Skin epidermis (tissue), 12 donors: ENCODE results near the gene CIROP.

Source experiments
- H3K27ac ChIP-seq, 21 experiments: fragments of 200-600 bp; sonication (generic) in 11 of 21; one replicate each; pipeline ENCODE4 v1.5.0; 2020; ENCODE audit warnings: mild to moderate bottlenecking in 3 of 21, inconsistent platforms in 2 of 21, moderate library complexity in 2 of 21
- H3K4me3 ChIP-seq, 7 experiments: fragments of 200-600 bp; sonication (generic) in 2 of 7; one replicate each; pipeline ENCODE4 v1.5.0; 2020; ENCODE audit warnings: inconsistent platforms in 2 of 7, mild to moderate bottlenecking in 2 of 7, moderate library complexity in 1 of 7

CIROP gene, protein sequence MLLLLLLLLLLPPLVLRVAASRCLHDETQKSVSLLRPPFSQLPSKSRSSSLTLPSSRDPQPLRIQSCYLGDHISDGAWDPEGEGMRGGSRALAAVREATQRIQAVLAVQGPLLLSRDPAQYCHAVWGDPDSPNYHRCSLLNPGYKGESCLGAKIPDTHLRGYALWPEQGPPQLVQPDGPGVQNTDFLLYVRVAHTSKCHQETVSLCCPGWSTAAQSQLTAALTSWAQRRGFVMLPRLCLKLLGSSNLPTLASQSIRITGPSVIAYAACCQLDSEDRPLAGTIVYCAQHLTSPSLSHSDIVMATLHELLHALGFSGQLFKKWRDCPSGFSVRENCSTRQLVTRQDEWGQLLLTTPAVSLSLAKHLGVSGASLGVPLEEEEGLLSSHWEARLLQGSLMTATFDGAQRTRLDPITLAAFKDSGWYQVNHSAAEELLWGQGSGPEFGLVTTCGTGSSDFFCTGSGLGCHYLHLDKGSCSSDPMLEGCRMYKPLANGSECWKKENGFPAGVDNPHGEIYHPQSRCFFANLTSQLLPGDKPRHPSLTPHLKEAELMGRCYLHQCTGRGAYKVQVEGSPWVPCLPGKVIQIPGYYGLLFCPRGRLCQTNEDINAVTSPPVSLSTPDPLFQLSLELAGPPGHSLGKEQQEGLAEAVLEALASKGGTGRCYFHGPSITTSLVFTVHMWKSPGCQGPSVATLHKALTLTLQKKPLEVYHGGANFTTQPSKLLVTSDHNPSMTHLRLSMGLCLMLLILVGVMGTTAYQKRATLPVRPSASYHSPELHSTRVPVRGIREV

DNA sequence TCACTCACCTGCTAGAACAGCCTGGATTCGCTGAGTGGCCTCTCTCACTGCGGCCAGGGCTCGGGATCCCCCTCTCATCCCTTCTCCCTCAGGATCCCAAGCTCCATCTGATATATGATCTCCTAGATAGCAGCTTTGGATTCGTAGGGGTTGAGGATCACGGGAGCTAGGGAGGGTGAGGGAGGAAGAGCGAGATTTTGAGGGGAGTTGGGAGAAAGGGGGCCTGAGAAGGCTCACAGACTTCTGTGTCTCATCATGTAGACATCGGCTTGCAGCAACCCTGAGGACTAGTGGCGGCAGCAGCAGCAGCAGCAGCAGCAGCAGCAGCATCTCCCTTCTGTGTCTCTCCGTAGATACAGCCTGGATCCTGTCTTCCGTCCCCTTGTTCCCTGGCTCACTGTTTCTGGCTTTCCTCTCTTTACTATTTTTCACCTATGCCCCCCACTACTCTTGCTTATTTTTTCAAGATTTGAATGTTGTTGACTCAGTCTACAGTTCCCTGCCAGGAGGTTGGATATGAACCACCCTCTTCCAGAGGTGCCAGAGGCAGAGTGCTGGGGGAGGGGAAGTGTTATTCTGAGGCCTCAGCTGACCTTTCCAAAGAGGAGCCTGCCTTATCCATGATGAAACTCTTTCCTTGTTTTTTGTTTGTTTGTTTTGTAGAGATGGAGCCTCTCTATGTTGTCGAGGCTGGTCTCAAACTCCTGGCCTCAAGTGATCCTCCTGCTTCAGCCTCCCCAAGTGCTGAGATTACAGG, at the start of gene CIROP:
CIROP (minus strand) TSS at position 399 of the 757 bp plus-strand sequence; CDS start at position 330, 69 bp downstream.
- Histone ChIP-seq H3K4me3 (no peak within 1 kb of the TSS), H3K27ac (no peak within 1 kb of the TSS)

DNA sequence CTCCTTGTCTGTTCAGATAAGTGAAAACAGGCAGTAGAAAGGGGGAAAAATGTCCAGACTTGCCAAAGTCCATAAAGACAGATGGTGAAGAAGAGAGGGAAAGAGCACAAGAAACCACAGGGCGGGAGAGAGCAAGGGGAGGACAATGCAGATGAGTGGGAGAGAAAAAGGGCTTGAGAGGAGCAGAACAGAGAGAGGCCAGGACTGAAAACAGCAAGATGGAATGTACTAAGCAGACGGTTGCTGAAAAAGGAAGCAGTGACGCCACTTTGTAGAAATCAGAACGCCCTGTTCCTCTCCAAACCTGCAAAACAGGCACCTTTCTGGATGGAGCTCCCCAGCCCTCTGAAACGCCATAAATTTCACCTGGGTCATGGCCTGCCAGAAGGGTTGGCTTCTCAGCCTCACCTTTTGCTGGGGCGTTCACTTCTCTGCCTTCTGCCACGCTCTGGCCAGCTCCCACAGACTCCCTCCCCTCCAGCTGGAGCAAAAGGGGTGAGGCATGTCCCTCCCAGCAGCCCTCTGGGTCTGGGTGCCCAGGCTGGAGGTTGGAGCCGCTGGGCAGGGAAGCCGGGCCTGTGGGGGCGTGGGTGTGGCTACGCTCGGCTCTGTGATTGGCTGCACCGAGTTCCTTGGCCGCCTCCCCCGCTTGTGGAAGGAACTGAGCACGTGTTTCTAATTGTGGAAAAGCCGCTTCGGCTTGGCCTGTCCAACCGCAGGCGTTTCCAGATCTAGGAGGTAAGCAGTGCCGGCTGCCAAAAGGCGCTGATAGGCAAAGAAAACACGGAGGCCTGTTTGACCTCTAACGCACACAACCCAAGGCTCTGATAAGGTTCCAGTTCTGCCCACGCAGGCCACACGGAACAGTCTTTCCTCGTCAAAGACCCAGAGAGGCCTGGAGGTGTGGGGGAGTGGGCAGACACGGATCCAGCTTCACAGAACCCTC, 49.3 kb upstream of the CIROP start:
- H3K4me3 ChIP-seq, result peak overlapping the region in 5 of 7 experiments; percentile 8 to 20 (median 11)

DNA sequence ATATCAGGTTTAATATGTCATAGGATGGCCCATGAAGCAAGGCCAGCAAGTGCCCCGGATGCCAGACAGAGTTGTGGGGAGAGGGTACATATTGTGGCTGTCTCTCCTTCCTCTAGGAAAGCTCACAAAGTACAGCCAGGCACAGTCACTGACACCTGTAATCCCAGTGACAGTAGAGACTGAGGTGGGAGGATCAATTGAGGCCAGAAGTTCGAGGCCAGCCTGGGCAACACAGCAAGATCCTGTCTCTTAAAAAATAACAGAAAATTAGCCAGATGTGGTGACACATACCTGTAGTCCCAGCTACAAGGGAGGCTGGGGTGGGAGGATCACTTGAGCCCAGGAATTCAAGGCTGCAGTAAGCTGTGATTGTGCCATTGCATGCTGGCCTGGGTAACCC, 46.6 kb upstream of the CIROP start:
- Histone ChIP-seq H3K4me3 (no peak overlapping the region), H3K27ac (peak overlapping the region in 1 of 21 experiments; percentile 9)

More for the DNA sequence above, 49.3 kb upstream of the CIROP start:
- peak overlapping the region in 20 of 21 experiments; percentile 41 to 91 (median 81) for H3K27ac ChIP-seq

DNA sequence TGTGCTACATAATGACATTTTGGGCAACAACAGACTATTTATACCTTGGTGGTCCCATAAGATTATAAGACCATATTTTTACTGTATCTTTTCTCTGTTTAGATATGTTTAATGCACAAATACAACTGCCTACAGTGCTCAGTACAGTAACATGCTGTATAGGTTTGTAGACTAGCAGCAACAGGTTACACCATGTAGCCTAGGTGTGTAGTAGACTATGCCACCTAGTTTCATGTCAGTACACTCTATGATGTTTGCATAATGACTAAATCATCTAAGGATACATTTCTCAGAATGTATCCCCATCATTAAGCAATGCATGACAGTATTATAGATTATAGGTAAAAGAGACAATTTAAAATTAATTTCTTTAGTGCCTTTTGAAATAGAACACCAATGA, 45.0 kb upstream of the CIROP start:
- no peak overlapping the region for H3K27ac ChIP-seq
- no peak overlapping the region for H3K4me3 ChIP-seq

DNA sequence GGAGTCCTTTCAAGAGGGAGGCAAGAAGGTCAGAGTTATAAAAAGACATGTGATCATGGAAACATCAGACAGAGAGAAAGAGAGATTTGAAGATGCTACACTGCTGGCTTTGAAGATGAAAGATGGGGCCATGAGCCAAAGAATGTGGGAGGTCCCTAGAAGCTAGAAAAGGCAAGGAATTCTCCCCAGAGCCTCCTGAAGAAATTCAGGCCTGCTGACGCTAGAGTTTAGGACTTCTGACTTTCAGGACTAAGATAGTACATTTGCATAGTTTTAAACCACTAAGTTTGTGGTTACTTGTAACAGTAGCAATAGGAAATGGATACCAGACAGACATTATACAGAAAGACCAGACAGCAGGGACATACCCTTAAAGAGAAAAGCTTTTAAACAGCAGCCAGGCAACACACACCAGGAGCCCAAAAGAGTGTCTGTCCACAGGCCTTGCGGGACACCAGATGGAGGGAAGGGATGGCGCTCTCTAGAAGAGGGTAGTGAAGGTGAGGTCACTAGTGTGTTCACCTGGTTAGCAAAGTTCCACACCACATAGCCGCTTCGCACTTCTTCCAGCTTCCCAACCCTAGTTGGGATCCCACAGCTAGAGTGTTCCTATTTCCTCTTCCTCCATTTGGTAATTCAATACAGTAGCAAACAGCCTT, 43.9 kb upstream of the CIROP start:
- peak overlapping the region in 1 of 21 experiments; percentile 29 for H3K27ac ChIP-seq

DNA sequence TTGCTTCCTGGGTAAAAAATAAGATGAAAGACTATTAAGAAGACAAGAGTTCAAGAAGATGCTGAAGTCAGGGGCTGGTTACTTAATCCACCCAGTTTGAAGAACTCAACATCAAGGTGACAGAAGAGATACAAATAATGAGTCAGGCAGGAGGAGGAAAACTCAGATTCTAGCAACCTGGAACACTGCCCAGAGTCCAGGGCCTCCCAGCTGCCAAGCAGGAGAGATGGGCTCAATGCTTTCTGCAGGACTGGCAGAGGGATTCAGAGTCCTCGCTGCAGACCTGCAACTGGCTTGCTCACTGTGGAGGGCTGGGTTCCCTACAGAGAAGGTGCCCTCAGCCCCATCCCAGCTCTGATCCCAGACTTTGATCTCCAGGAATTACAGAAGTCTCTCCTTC, 42.9 kb upstream of the CIROP start:
- Histone ChIP-seq H3K4me3 (no peak overlapping the region), H3K27ac (peak overlapping the region in 1 of 21 experiments; percentile 46)

More for the DNA sequence above, 43.9 kb upstream of the CIROP start:
- H3K4me3 ChIP-seq, result no peak overlapping the region

DNA sequence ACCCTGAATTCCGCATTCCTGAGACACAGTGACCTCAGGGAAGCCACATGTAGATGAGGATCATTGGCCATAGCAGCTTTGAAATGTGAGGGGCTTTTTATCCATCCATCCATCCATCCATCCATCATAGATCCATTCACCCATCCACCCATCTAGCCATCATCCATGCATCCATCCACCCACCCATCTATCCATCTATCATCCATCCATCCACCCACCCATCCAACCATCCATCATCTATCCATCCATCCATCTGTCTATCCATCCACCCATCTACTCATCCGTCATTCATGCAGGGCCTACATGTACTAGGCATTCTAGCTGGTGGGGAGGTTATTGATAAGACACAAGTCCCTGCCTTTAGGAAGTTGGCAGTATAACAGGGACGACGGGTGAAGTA, 42.2 kb upstream of the CIROP start:
- peak overlapping the region in 2 of 21 experiments; percentile 28 to 70 for H3K27ac ChIP-seq
- H3K4me3 ChIP-seq, result no peak overlapping the region

DNA sequence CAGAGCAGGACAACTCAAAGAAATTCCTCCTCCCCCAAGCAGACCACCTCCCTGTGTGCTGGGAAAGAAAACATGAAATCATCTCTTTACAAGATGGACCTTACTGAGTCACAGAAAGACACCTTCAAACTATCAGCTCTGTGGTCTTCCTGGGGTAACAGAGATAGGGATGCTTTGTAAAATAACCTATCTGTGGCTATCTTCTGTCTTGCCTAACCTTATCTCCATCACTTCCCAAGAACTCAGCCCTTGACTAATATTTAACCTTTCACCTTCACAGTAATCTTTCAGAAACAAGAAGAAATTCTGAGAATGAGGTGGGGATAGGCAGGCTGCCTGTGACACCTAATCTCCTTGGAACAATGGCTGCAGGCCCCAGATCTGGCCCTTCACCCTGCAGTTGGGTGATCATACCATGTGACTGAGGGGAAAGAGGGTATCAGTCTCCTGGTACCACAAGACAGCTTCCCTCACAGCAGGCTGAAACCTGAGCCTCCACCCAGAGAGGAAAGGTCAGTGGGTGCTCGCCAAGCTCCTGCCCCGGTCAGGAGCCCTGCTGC, 41.6 kb upstream of the CIROP start:
- H3K27ac ChIP-seq, result peak overlapping the region in 6 of 21 experiments; percentile 18 to 70 (median 28)

DNA sequence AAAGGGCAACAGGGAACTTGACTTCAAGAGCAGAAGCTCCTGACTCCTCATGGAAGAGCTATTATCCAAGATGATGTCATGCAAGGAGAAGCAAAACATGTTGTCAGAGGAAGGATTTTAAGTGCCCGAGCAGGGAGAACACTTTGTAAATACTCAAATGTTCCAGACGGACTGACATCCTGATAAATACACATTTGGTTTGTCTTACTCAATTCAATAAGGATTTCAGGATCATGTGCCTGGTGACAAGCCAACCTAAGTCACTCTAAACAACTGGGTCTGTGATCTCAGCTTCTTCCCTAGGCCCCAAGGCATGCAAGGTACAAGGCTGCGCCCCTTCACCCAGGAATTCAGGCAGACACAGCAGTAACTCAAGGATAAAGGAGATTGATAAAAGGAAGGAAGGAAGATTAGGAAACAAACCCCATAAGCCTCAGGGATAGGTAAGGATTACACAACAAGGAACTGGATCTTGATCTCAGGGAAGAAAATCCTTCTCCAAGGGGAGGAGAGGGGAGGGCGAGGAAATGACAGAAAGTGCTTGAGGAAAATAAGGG, 41.1 kb upstream of the CIROP start:
- peak overlapping the region in 6 of 21 experiments; percentile 18 to 70 (median 28) for H3K27ac ChIP-seq
- no peak overlapping the region for H3K4me3 ChIP-seq

More for the DNA sequence above, 41.6 kb upstream of the CIROP start:
- H3K4me3 ChIP-seq, result no peak overlapping the region

DNA sequence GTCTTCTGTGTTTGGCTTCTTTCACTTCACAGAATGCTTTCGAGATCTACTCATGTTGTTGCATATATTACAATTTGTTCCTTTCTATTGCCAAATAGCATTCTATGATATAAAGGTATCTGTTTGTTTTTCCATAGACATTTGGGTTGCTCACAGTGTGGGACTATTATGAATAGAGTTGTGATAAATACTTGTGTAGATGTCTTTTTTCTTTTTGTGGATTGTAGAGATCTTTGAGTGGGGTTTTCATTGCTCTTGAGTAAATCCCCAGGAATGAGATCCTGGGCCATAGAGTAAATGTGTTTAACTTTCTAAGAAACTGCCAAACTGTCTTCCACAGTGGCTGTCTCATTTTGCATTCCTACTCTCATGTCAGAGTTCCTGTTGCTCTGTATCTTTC, 39.1 kb upstream of the CIROP start:
- H3K4me3 ChIP-seq, result no peak overlapping the region
- H3K27ac ChIP-seq, result no peak overlapping the region

DNA sequence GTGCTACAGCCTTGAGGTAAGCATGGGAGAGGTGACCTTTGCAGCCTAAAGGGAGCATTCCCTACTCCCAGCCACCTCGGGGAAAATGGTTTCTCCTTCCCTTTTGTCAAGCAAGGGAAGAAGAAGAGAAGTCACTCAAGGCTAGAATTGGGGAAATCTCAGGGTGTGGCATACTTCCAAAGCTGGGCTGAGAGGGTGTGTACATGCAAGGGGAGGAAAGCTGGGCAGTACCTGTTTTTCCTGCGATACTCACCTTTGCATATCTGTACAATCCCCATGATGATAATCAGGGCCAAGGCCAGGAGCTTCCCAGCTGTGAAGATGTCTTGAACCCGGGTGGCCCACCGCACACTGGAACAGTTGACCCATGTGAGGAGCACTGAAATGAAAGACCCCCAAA, 38.0 kb upstream of the CIROP start:
- peak overlapping the region in 2 of 21 experiments; percentile 34 to 65 for H3K27ac ChIP-seq

DNA sequence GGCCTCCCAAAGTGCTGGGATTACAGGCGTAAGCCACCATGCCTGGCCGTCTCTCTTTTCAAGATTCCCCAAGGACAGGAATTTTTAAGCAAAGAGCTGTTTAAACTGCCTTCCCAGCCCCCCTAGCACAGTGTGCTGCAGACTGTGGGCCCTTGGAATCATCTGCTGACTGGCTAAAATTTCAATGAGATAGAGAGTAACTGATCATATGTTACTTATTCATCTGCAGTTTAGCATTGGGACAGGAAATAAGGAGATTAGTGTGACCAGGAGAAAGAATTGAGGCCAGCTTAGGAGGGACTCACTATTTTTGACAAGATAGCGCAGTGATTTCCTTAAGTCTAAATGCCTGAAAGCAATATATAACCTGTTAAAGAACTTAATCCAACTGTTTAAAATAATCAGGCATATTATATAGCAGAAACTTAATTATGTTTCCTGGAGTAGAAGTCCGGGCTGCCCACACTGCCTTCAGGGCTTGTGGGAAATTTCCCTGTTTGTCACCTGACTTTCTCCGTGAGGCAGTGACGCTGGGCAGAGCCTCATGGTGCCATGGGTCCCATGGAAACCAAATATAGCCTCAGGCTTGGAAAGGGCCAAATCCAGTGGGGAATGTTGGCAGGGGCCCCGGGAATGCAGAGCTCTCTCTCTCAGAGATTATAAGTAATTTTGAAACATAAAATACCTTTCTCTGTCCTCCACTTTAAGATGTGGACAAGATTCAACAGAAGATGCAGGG, 37.1 kb upstream of the CIROP start:
- peak overlapping the region in 2 of 21 experiments; percentile 63 to 65 for H3K27ac ChIP-seq
- H3K4me3 ChIP-seq, result no peak overlapping the region

More for the DNA sequence above, 38.0 kb upstream of the CIROP start:
- H3K4me3 ChIP-seq, result no peak overlapping the region

DNA sequence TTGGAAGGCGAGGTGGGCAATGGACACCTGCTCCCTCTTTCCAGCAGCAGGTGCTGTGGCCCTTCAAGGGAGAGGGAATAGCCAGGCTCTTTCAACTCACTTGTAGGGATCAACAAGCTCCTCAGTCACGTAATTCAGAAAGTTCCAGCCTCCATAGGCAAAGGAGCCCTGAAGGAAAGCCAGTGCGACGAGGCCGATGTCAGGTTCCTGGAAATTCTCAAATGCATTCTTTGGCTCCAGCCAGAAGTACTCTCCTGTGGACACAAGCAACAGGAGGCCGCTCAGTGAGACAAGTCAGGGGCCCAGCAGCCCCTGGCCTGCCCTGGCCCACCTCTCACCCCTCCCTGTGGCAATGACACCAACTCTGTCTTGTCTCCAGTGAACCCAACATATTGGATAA, 35.6 kb upstream of the CIROP start:
- Histone ChIP-seq H3K27ac (peak overlapping the region in 1 of 21 experiments; percentile 51), H3K4me3 (no peak overlapping the region)

DNA sequence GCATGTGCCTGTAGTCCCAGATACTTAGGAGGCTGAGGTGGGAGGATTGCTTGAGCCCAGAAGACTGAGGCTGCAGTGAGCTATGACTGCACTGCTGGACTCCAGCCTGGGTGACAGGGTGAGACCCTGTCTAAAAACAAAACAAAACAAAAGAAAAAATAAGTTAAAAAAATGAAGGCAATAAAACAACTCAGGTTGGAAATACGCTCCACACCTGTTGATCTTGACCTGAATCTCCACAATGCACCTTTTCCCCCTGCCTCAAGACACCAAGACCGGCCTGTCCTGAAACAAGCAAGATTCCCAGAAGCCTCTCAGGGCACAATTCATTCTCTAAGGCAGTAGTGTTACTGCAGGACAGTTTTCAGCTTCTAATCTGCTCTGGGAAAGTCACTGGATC, 35.1 kb upstream of the CIROP start:
- Histone ChIP-seq H3K27ac (no peak overlapping the region), H3K4me3 (no peak overlapping the region)

DNA sequence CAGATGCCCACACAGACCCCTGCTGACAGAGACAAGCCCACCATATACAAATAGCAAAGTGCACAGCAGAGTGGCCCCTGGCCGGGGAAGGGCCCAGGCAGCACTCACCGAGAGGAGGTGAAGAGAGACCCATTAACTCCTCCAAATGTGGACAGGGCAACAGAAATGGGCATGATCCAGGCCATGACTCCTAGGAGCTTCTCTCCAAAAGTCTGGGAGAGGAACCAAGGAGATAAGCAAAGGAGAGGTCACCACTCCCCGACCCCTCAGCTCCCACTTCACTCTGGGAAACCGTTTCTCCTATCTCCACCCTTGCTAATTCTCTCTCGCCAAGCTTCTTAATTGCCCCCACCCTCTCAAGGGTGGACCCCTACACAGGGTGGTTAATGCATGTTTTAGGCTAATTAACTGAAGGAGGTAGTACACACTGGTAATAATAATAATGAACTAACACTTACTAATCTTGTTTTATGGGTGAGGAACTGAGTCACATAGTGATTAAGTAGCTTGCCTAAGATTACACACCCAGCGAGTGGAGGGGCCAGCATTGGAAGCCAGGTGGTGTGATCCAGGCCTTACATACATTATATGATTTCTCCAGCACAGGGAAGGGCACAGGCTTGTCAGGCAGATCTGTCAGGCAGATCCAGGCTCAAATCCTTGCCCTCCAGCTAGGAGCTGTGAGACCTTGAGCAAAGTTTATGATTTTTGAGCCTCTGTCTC, 33.2 kb upstream of the CIROP start:
- H3K27ac ChIP-seq, result peak overlapping the region in 12 of 21 experiments; percentile 16 to 79 (median 49)

DNA sequence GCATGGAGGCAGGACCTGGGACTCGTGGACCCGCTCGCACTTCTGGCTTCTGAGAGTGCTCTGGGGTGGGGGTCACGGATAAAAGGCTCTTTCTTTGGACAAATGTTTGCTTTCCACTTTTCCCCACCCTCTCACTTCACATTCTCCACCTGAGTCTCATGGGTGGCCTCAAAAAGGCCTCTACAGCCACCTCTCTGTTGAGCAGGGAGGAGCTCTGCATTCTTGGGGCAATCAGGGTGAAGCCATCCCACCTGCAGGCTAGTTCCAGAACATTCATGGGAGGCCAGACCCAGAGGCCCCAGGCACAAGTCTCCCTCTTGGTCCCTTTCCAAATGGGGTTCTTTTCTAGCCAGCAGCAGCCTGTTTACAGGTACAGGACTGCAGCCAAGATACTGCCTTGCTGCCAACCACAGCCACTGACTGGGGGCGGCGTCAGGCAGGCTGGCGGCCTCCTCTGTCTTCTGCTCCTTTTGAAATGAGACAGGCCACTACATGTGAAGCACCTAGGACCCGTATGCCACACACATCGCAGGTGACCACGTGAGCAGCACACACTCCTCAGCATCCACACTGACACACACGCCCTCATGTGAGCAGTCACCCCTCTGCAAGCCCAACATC, 32.5 kb upstream of the CIROP start:
- Histone ChIP-seq H3K4me3 (no peak overlapping the region), H3K27ac (peak overlapping the region in 9 of 21 experiments; percentile 16 to 79 (median 54))

More for the DNA sequence above, 33.2 kb upstream of the CIROP start:
- no peak overlapping the region for H3K4me3 ChIP-seq
